Measurements from ENCODE around the gene SOWAHA.

DNA sequence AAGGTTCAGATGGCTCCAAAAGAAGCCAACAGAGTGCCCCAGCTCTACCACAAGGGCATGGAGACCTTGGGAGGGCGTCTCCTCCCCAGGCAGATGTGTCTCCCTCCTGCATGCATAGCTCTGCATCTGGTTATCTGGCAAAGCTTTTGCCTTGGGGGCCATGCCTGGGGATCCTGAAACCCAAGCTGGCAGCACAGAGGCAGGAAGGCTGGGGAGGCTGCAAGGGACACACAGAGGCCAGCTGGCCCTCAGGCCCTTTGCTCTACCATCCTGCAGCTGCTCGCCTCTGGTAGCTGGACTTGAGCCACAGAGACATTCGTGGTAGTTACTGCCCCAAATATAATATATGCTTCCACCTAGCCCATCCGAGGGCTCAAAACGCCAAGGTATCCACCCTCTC is 40.0 kb upstream of the SOWAHA start:
- TF ChIP-seq, protein P1, sequence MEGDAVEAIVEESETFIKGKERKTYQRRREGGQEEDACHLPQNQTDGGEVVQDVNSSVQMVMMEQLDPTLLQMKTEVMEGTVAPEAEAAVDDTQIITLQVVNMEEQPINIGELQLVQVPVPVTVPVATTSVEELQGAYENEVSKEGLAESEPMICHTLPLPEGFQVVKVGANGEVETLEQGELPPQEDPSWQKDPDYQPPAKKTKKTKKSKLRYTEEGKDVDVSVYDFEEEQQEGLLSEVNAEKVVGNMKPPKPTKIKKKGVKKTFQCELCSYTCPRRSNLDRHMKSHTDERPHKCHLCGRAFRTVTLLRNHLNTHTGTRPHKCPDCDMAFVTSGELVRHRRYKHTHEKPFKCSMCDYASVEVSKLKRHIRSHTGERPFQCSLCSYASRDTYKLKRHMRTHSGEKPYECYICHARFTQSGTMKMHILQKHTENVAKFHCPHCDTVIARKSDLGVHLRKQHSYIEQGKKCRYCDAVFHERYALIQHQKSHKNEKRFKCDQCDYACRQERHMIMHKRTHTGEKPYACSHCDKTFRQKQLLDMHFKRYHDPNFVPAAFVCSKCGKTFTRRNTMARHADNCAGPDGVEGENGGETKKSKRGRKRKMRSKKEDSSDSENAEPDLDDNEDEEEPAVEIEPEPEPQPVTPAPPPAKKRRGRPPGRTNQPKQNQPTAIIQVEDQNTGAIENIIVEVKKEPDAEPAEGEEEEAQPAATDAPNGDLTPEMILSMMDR (IDR thresholded peaks at IDR 0.05 in 2 of 3, conservative IDR thresholded peaks at IDR 0.05 in 1 of 3; ENCODE audit: control insufficient read depth in 2 of 3, extremely low read depth in 1 of 3, insufficient read depth in 1 of 3, low read depth in 3 of 3, low read length in 3 of 3) = no peak
- TF ChIP-seq ZNF384 (IDR thresholded peaks at IDR 0.05; ENCODE audit: borderline replicate concordance, low read depth, low read length) (no peak), NR2C2 (IDR thresholded peaks at IDR 0.05; ENCODE audit: borderline replicate concordance, control insufficient read depth, insufficient read length, low read depth) (no peak), ZNF592 (IDR thresholded peaks at IDR 0.05) (no peak), YY1 (IDR thresholded peaks at IDR 0.05; ENCODE audit: low read depth, low read length) (no peak), EZH2 (IDR thresholded peaks at IDR 0.05; ENCODE audit: borderline replicate concordance, control insufficient read depth, low read depth, low read length) (no peak), CBX3 (IDR thresholded peaks at IDR 0.05; ENCODE audit: borderline replicate concordance, low read depth) (no peak), JUNB (IDR thresholded peaks at IDR 0.05) (no peak)
- TF ChIP-seq, protein P2, sequence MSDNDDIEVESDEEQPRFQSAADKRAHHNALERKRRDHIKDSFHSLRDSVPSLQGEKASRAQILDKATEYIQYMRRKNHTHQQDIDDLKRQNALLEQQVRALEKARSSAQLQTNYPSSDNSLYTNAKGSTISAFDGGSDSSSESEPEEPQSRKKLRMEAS (IDR thresholded peaks at IDR 0.05; ENCODE audit: low read depth, low read length) = no peak

All from GM12878 (cell line).